Large intestine (tissue), 3 donors: Measurements from ENCODE around the gene M1AP. TPM values are rescaled to one million over a fixed set of nuclear protein-coding genes. Genes with fewer than 3 reads are reported as not detected.
A peak's percentile ranks its signal among the peaks of the same experiment; 100 is the strongest.

Experiments used
- DNase-seq, 2 donors: peaks; one replicate each; pipeline versions ENCODE4 v3.0.0 to v3.0.0-alpha.2; 2013
- H3K27ac ChIP-seq: one replicate; pipeline ENCODE4 v1.5.1; 2013; ENCODE audit warnings: low read length
- H3K27me3 ChIP-seq: 2 replicates; pipeline ENCODE4 v1.6.1; 2013; ENCODE audit warnings: low read length; ENCODE audit not compliant: control insufficient read depth, insufficient read depth
- H3K36me3 ChIP-seq: 2 replicates; pipeline ENCODE4 v1.6.1; 2013; ENCODE audit warnings: low read length; ENCODE audit not compliant: control insufficient read depth, insufficient read depth
- H3K4me1 ChIP-seq: one replicate; pipeline ENCODE4 v1.6.1; 2013; ENCODE audit warnings: low read length; ENCODE audit not compliant: control insufficient read depth, insufficient read depth
- H3K4me3 ChIP-seq: one replicate; pipeline ENCODE4 v1.5.1; 2013; ENCODE audit warnings: low read length
- H3K9me3 ChIP-seq: one replicate; pipeline ENCODE4 v1.6.1; 2013; ENCODE audit warnings: mild to moderate bottlenecking, low read depth, low read length, moderate library complexity; ENCODE audit not compliant: control insufficient read depth
- WGBS: methylation state at CpG from one replicate; pipeline ENCODE4 v1.1.5; 2013; ENCODE audit warnings: low lambda C conversion rate; ENCODE audit not compliant: insufficient coverage; 5-methylcytosine and 5-hydroxymethylcytosine counted together
- polyA plus RNA-seq: library from polyadenylated mRNA; unstranded; fragments of 120-200 nt; gene quantifications from one replicate; pipeline ENCODE4 v1.2.1, GENCODE V29; 2013

The M1AP gene
- polyA plus RNA-seq, 1 donor, result 0.12 TPM

GRCh38 chr2:74524005-74524404, 124.1 kb downstream of the M1AP start:
- Histone ChIP-seq H3K4me3 (no peak overlapping the region), H3K27ac (no peak overlapping the region), H3K36me3 (peaks cover 22% of the 10 kb centered on the region), H3K4me1 (peaks cover 8% of the 10 kb centered on the region), H3K9me3 (no peaks in the 10 kb centered on the region), H3K27me3 (peaks cover 10% of the 10 kb centered on the region)
- no CpG with 5 or more reads among the region's 9 CpGs for WGBS
- no peak for DNase-seq

GRCh38 chr2:74522516-74522915, 125.6 kb downstream of the M1AP start:
- no CpG with 5 or more reads among the region's 3 CpGs for WGBS
- Histone ChIP-seq H3K27me3 (peaks cover 23% of the 10 kb centered on the region), H3K9me3 (no peaks in the 10 kb centered on the region), H3K27ac (no peak overlapping the region), H3K4me1 (no peaks in the 10 kb centered on the region), H3K4me3 (no peak overlapping the region), H3K36me3 (peaks cover 14% of the 10 kb centered on the region)
- DNase-seq, result no peak

GRCh38 chr2:74516650-74517049, 131.5 kb downstream of the M1AP start:
- Histone ChIP-seq H3K27me3 (peaks cover 80% of the 10 kb centered on the region), H3K4me3 (no peak overlapping the region), H3K4me1 (peaks cover 5% of the 10 kb centered on the region), H3K9me3 (peaks cover 23% of the 10 kb centered on the region), H3K27ac (no peak overlapping the region), H3K36me3 (no peaks in the 10 kb centered on the region)
- no peak for DNase-seq
- no CpG with 5 or more reads among the region's 13 CpGs for WGBS

GRCh38 chr2:74515981-74516633, 132.0 kb downstream of the M1AP start:
- Histone ChIP-seq H3K36me3 (no peaks in the 10 kb centered on the region), H3K27me3 (peaks cover 85% of the 10 kb centered on the region), H3K4me1 (peaks cover 5% of the 10 kb centered on the region), H3K9me3 (peaks cover 23% of the 10 kb centered on the region), H3K27ac (no peak overlapping the region), H3K4me3 (no peak overlapping the region)
- WGBS, result no CpG with 5 or more reads among the region's 72 CpGs
- peak; percentile 36 to 61 for DNase-seq

- Histone ChIP-seq H3K9me3 (peaks cover 23% of the 10 kb centered on the region), H3K36me3 (no peaks in the 10 kb centered on the region), H3K27me3 (peaks cover 89% of the 10 kb centered on the region), H3K4me3 (no peak overlapping the region), H3K27ac (no peak overlapping the region), H3K4me1 (peaks cover 5% of the 10 kb centered on the region)
- WGBS, result no CpG with 5 or more reads among the region's 60 CpGs
- peak in 1 of 2 donors; percentile 47 for DNase-seq
These were observed 132.7 kb downstream of the M1AP start for GRCh38 chr2:74515271-74515980.

GRCh38 chr2:74514368-74515270, 133.5 kb downstream of the M1AP start, which contains the start of gene TLX2:
Gene TLX2, plus strand, starts transcription at chr2:74514450. Its CDS starts 357 bp downstream, at chr2:74514807.
- H3K4me3 ChIP-seq, result no peak within 1 kb of the TSS
- no peaks in the 10 kb centered on the region for H3K36me3 ChIP-seq
- peak within 1 kb of the TSS; percentile 35 for H3K27ac ChIP-seq

GRCh38 chr2:74513605-74514367, 134.3 kb downstream of the M1AP start:
- Histone ChIP-seq H3K9me3 (peaks cover 23% of the 10 kb centered on the region), H3K27ac (peak overlapping the region; percentile 35), H3K36me3 (no peaks in the 10 kb centered on the region), H3K27me3 (peaks cover 94% of the 10 kb centered on the region), H3K4me3 (no peak overlapping the region), H3K4me1 (peaks cover 5% of the 10 kb centered on the region)
- no CpG with 5 or more reads among the region's 52 CpGs for WGBS
- DNase-seq, result no peak

More at GRCh38 chr2:74514368-74515270, 133.5 kb downstream of the M1AP start, which contains the start of gene TLX2:
- no peak for DNase-seq
- peaks cover 5% of the 10 kb centered on the region for H3K4me1 ChIP-seq
- peaks cover 95% of the 10 kb centered on the region for H3K27me3 ChIP-seq
- peaks cover 23% of the 10 kb centered on the region for H3K9me3 ChIP-seq
- no CpG with 5 or more reads among the region's 82 CpGs for WGBS

GRCh38 chr2:74512744-74513604, 135.2 kb downstream of the M1AP start:
- H3K4me3 ChIP-seq, result no peak overlapping the region
- no peak for DNase-seq
- H3K9me3 ChIP-seq, result peaks cover 23% of the 10 kb centered on the region
- no peak overlapping the region for H3K27ac ChIP-seq
- H3K27me3 ChIP-seq, result peaks cover 92% of the 10 kb centered on the region
- H3K36me3 ChIP-seq, result no peaks in the 10 kb centered on the region
- no CpG with 5 or more reads among the region's 36 CpGs for WGBS
- H3K4me1 ChIP-seq, result peaks cover 9% of the 10 kb centered on the region
